Suprapubic skin (tissue), 4 donors: Measurements from ENCODE around the gene KNCN.

Experiments used
- CTCF ChIP-seq, 2 donors: fragments of 200-600 bp in 1 of 2; fragments of 450-650 bp in 1 of 2; sonication (generic) in 1 of 2; IDR thresholded peaks; one replicate each; pipeline ENCODE4 v1.5.1; 2016 to 2019; ENCODE audit warnings: antibody characterized with exemption in 2 of 2, mild to moderate bottlenecking in 1 of 2, moderate library complexity in 1 of 2
- EP300 ChIP-seq: sonication (generic); formaldehyde crosslinking; IDR thresholded peaks from one replicate; pipeline ENCODE4 v1.6.1; 2017; ENCODE audit warnings: antibody characterized with exemption
- POLR2A ChIP-seq, 2 donors: fragments of 450-650 bp; IDR thresholded peaks; one replicate each; pipeline ENCODE4 v1.6.1; 2017; ENCODE audit warnings: antibody characterized with exemption in 2 of 2, mild to moderate bottlenecking in 2 of 2, moderate library complexity in 2 of 2
- POLR2AphosphoS5 ChIP-seq, 3 donors: sonication (generic); formaldehyde crosslinking; IDR thresholded peaks; one replicate each; pipeline ENCODE4 v1.6.1; 2017; ENCODE audit warnings: antibody characterized with exemption in 3 of 3

- no peak for TF ChIP-seq POLR2A (IDR thresholded peaks at IDR 0.05)
- no peak for TF ChIP-seq CTCF (IDR thresholded peaks at IDR 0.05)
- TF ChIP-seq POLR2AphosphoS5 (IDR thresholded peaks at IDR 0.05), result no peak
- TF ChIP-seq EP300, result no peak
Measured at GRCh38 chr1:46495778-46496177, 55.7 kb downstream of the KNCN start.
